Dermis blood vessel endothelial cell (primary cell): ENCODE results near the gene POLR2L. TPM values are rescaled to one million over a fixed set of nuclear protein-coding genes. Genes with fewer than 3 reads are reported as not detected.
A peak's percentile ranks its signal among the peaks of the same experiment; 100 is the strongest.

ENCODE experiments used
- DNase-seq: peaks from one replicate; pipeline ENCODE4 v3.0.0; 2010
- total RNA-seq: library from RNA; depleted of rRNA; stranded (reverse); fragments of >200 nt; gene quantifications from 2 replicates; pipeline ENCODE4 v1.2.3, GENCODE V29; 2014

Gene POLR2L
- total RNA-seq, 1 donor from 2014 or later = 81.9 TPM

DNA sequence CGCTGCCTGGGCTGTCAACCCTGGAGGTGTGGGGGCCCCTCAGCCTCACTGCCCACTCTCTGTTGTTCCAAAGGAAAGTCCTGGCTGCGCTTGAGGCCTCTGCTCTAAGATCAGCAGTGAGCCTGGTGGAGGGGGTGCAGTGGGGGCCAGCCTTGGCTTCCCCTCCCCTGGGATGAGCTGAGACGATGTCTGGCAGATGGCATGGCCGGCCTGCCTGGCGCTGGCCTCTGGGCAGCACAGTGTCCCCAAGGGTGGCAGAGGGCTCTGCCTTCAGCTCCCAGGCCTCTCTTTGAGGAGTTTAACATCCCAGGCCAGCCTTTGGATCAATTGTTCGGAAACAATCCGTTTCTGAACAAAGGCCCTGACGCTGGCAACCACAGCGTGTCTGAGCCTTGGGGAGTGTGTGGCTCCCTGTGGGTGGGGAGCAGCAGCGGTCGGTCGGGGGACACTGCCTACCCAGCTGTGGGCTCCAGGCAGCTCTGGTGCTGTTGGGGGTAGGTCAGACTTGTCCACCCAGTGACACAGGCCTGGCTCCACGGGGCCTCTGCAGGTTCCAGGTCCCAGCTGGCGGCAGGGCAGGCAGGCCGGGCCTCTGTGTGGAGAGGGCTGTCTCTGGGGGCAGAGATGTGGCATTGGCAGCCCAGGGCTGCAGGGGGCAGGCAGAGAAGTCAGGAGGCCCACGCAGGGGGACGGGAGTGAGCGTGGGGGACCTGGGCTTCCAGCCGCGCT is 12.4 kb upstream of the POLR2L start:
- no peak for DNase-seq

- no peak for DNase-seq
These were observed 11.5 kb upstream of the POLR2L start for GRCh38 chr11:853682-854448.

DNA sequence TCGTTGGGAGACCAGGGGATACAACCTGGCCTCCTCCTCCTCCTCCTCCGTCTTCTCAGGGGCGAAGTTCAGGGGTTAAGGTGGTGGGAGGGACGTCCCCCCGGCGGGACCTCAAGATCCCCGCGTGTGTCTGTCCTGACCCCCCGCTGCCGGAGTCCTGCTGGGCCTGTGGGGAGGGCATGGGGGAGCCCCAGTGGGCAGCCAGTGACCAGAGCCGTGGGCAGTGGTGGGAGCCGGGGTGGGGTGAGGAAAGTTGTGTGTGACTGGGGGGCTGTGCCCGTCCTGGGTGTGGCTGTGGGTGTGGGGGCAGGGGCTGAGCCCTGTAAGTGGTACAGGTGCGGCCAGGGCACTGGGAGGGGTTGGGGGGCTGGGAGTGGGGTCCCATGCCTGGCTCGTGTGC is 10.4 kb upstream of the POLR2L start:
- DNase-seq = no peak

DNA sequence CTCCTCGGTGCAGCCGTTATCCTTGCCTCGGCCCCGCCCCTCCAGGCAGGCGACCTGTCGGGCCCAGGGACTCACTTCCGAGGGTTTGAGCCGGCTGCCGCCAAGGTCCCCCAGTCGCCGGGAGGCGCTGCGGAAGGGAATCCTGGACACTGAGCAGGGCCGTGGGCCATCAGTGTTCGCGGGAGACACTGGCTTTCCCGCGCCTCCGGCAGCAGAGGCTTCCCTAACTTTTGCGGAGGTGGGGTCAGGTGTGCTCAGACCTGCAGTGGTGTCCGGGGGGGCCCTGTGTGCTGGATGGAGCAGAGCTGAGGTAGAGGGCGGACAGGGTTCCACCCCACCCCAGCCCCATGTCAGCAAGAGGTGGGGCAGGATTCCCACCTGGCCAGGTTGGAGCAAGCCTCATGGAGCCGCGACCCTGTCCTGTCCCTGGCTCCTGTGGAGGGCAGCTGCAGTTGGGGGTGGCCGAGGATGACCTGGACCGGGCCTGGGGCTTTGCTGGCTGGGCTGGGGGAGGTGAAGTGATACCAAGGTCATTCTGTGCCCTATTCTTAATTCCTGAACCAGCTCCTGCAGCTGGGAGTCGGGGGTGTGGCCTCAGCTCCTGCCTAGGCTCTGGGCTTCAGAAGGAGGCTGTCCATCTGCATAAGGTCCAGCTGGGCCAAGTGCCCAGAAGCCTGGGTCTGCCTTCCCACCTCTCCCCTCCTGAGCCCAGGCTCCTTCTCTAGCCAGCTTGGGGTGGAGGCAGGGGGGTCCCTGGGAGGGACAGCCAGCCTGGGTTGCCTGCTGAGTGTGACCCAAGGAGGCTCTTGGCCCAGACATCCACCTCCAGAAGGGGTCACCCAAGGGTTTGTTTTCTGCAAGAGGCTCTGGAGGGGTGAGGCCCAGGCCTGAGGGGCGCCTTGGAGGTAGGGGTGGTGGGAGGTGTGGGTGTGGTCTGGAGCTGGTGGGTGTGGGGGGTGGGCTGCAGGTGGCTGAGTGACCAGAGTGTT is 8.7 kb upstream of the POLR2L start:
- no peak for DNase-seq

DNA sequence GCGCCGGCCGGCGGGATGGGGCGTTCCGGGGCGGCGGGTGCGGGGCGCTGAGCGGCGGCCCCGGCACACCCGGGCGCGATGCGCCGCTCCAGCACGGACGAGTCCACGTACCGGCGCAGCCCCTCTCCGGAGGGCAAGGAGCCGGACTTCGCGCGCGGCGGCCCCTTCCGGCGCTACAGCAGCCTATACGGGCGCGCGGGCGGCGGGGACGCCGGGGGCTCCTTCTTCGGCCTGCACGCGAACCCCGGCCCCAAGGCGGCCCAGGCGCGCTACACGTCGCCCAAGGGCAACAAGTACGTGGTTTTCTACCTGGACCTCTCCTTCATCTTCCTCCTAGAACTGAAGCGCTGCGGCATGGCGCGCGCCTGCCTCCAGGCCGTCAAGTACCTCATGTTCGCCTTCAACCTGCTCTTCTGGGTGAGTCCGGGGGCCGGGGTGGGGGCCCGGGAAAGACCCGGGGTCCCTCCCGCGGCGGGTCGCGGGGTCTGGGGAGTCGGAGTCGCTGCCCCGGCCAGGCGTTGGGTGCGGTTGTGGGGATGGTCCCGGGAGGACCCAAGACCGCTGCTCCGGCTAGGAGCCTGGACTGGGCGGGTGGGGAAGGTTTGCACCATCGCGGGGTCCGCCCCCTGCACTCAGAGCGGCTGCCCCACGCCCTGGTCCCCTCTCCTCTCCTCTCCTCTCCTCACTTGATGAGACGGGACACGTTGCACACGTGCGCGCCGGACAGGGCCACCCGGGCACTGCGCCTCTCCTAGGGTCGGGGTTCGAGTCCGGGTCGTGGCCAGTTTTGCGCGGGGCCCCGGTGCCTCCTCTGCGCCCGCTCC is 7.8 kb upstream of the POLR2L start:
- DNase-seq = no peak

DNA sequence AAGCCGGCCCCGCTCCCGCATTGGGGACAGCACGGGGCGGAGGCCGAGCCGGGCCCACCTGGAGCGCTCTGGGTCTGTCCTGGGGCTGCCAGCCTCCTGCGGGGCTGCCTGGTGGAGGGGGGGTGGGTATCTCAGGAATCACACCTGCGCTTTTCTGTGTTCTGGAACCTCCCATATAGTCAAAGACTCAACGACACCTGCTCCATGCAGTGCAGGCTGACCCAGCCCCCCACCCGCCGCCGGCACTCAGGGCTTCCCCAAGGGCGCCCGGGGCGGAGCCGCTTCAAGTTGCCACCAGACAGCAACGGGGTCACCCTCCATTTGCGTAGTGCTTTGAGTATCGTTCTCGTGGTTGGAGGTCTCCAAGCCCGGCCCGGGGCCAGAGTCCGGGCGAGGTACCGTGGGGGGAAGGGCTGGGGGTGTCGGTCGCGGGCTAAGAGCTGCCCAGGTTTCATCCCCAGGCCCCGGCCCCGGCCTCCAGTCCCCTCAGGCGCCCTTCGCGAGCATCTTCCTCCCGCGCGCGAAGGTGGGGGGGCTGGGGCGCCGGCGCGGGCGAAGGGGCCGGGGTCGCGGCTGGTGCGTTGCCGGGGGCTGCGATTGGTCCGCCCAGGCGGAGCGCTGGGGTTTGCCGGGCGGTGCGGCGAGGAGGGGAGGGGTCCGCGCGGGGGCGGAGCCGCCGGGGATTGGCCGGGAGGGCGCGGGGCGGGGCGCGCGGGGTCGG is 6.9 kb upstream of the POLR2L start:
- DNase-seq = peak; percentile 46

DNA sequence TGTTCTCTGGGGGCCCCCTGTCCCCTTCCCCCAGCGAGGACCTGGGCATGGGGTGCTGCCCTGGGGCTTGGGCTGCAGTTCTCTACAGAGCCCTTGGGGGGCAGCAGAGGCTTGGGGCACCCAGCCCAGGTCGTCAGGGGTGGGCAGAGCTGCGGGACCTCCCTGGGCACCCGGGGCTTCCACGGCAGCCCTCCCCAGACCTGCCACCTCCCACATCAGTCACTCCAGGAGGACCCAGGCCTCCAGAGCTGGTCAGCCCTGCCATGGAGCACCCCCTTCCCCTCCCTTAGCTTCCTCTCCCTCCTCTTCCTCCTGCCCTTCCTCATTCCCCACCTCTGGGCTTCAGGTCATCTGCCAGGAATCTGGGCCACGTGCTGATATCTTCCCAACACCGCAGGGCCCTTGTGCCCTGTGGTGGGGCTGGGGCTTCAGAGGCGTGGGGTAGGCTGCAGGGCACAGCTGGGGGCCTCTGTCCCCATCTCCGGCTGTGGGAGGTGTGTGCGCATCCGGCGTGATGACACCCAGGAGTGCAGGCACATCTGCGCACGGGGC is 6.1 kb upstream of the POLR2L start:
- peak; percentile 69 for DNase-seq

GRCh38 chr11:847876-848275 is 5.5 kb upstream of the POLR2L start:
- DNase-seq = no peak

- DNase-seq = no peak
These were observed 4.3 kb upstream of the POLR2L start for GRCh38 chr11:846496-847098.

- peak; percentile 40 for DNase-seq
These were observed 3.7 kb upstream of the POLR2L start for GRCh38 chr11:845872-846495.

DNA sequence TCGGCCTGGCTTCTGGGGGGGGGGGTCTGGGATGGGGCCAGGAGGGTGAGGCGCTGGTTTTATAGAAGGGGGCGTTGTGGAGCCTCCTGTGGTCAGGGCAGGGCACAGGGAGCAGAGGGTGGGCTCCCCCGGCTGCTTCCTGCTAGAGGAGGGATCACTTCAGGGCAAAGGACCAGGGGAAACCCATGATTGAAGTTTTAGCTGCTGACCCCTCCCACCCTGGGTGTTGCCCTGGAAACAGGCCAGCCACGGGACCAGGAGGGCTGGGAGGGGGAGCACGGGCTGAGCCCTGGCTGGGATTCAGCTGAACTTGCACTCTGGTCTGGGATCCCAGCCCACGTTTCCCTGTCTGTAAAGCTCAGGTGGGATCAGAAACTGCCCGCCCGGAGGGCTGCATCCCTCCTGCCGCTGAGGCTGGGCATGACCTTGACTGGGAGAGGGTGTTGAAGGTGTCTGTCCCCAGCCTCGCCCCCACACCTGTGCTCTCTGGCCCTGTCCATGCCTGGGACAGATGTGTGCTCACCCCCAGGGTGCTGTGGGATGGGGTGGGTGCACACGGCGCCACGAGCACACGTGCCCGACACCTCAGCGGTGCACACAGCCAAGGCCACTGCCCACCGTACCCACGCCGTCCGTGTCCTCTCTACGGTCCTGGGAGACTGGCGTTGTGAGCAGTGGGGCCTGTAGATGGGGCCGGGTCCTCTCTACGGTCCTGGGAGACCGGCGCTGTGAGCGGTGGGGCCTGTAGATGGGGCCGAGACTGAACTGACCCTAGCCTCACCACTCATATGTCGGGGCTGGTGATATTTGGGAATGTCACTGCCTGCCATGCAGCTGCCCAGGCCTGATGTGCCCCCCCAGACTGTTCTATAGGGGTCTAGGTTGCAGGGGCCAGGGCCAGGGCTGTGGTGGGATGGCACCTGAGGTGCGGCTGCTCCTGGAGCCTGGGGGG is 2.6 kb upstream of the POLR2L start:
- peak; percentile 95 for DNase-seq

- peak; percentile 96 for DNase-seq
These were observed 1.7 kb upstream of the POLR2L start for GRCh38 chr11:843818-844692.

DNA sequence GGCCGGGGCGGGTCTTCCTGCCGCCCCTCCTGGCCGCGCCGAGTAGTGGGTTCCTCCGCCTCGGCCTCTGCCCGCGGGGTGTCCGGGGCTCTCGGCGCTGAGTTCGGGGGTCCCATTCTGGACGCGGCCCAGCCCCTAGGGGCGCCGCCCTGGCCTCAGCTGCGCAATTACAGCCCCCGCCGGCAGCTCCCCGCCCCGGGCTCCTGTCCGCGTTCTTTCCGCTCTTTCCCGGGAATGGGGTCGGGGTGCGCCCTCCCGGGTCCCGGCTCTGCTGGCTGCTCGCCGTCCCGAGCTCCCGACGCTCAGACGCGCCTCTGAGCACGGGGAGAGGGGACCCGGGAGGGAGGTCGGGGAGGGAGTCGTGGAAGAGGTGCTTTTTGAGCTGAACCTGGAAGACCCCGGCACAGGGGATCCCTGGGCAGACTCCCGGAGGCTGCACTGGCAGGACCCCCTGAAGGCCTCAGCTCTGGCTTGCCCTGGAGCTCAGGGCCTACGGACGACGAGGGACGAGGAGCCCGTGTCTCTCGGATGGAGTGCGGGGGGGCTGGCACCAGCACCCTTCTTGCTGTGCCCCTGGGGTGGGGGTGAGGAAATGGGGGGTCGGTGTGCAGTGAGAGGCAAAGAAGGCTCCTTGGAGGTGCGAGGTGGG is 881 bp upstream of the POLR2L start:
- no peak for DNase-seq

DNA sequence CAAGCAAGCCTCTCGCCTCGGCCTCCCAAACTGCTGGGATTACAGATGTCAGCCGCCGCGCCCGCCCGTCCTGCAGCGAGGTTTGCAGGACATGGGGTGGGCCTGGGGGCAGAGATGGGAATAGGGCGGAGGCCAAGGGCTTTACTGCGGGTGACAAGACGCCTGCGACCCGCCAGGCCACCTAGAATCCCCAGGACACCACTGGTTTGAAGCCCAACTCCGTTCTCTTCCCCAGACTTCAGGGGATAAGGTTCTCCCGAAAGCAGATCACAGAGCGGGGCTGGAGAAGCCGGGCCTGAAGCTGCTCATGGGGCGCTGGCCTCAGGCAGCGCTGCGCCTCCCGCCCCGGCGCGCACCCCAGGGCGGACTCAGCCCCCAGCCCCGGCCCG is 354 bp downstream of the POLR2L start:
- DNase-seq = peak; percentile 50

DNA sequence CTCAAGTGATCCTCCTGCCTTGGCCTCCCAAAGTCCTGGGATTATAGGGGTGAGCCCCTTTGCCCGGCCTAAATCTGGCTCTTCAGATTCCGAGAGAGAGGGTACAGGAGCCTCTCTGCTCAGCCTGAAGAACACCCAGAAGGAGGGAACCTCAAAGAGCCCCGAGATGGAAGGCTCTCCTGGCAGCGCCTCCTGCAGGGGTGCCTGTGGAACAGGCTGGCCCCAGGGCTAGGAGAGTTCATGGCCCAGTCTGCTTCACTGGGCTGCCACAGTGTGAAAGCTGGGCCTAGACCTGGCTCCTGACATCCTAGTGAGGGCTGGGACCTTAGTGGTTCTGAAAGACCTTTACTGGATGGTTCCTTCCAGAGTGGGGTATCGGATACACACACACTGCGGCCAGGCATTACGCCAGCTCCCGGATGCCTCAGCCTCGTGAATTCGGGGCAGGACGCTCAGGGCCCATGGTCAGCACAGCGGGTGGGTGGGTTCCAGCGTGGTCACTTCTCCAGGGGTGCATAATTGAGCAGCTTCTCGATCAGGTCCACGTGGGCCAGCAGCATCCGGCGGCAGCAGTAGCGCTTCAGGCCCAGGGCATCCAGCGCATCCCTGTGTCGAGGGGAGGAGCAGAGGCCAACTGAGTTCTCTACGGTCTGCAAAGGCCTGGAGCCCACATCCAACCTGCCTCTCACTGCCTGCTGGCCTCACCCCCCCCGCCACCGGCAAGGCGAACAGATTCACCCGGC is 2.3 kb downstream of the POLR2L start:
- DNase-seq = peak; percentile 47

- no peak for DNase-seq
These were observed 3.1 kb downstream of the POLR2L start for GRCh38 chr11:839280-839623.
